K562 (cell line): ENCODE measurements around the gene SNX9. TPM values are rescaled to one million over a fixed set of nuclear protein-coding genes. Genes with fewer than 3 reads are reported as not detected.

Source experiments
- CBFB ChIP-seq: sonication (generic); formaldehyde crosslinking; IDR thresholded peaks from 2 replicates; pipeline ENCODE4 v1.4.0; 2020; ENCODE audit warnings: mild to moderate bottlenecking, missing genetic modification reagents
- CCAR2 ChIP-seq: fragments of 200-400 bp; formaldehyde crosslinking; IDR thresholded peaks from 2 replicates; pipeline ENCODE4 v1.6.1; 2017; ENCODE audit warnings: mild to moderate bottlenecking, low read depth, low read length
- HDAC8 ChIP-seq: fragments of 450-650 bp; IDR thresholded peaks from 2 replicates; pipeline ENCODE4 v1.6.1; 2016; ENCODE audit warnings: mild to moderate bottlenecking, missing genetic modification characterization, moderate library complexity, missing compliant biosample characterization
- MTA1 ChIP-seq: fragments of 450-650 bp; IDR thresholded peaks from 2 replicates; pipeline ENCODE4 v1.6.1; 2017; ENCODE audit warnings: borderline replicate concordance
- NFIC ChIP-seq: fragments of 450-650 bp; IDR thresholded peaks from 2 replicates; pipeline ENCODE4 v1.6.1; 2017; ENCODE audit warnings: mild to moderate bottlenecking, inconsistent platforms
- NR1H2 ChIP-seq: sonication (generic); formaldehyde crosslinking; IDR thresholded peaks from 2 replicates; pipeline ENCODE4 v1.4.0; 2020; ENCODE audit warnings: mild to moderate bottlenecking, missing genetic modification reagents
- NUFIP1 ChIP-seq: fragments of 450-650 bp; IDR thresholded peaks from 2 replicates; pipeline ENCODE4 v1.6.1; 2018; ENCODE audit not compliant: partially characterized antibody
- SNIP1 ChIP-seq: fragments of 450-650 bp; IDR thresholded peaks from 2 replicates; pipeline ENCODE4 v1.7.1; 2017; ENCODE audit warnings: low read depth, mild to moderate bottlenecking
- SP1 ChIP-seq: sonication (generic); formaldehyde crosslinking; IDR thresholded peaks from 2 replicates; pipeline ENCODE4 v1.8.1; 2022; ENCODE audit warnings: mild to moderate bottlenecking, missing genetic modification reagents
- THRA ChIP-seq: fragments of 450-650 bp; IDR thresholded peaks from 2 replicates; pipeline ENCODE4 v1.6.1; 2017; ENCODE audit warnings: mild to moderate bottlenecking, moderate library complexity
- U2AF1 ChIP-seq: fragments of 200-400 bp; formaldehyde crosslinking; optimal IDR thresholded peaks from 2 replicates; pipeline ENCODE3; 2017; ENCODE audit warnings: mild to moderate bottlenecking, low read depth, low read length, moderate library complexity
- XRCC4 ChIP-seq: IDR thresholded peaks from one replicate; pipeline ENCODE4 v1.6.1; 2011; ENCODE audit not compliant: insufficient read depth, insufficient read length; ENCODE audit errors: extremely low read depth
- ZFX ChIP-seq: sonication (generic); formaldehyde crosslinking; IDR thresholded peaks from 2 replicates; pipeline ENCODE4 v1.8.0; 2022; ENCODE audit warnings: mild to moderate bottlenecking, missing genetic modification reagents, moderate library complexity
- ZNF212 ChIP-seq: fragments of 450-650 bp; formaldehyde crosslinking; IDR thresholded peaks from 2 replicates; pipeline ENCODE4 v1.4.0; 2020; ENCODE audit warnings: mild to moderate bottlenecking
- ZNF253 ChIP-seq: fragments of 250-450 bp; sonication (Bioruptor Pico); conservative IDR thresholded peaks from 2 replicates; pipeline ENCODE4 v1.6.1; 2021; ENCODE audit warnings: mild to moderate bottlenecking
- ZNF282 ChIP-seq: sonication (generic); formaldehyde crosslinking; IDR thresholded peaks from 2 replicates; pipeline ENCODE4 v1.8.1; 2023; ENCODE audit warnings: missing genetic modification reagents
- ZNF407 ChIP-seq: fragments of 450-650 bp; IDR thresholded peaks from 2 replicates; pipeline ENCODE4 v1.6.1; 2016; ENCODE audit warnings: low read depth
- ZSCAN29 ChIP-seq: fragments of 450-650 bp; IDR thresholded peaks from 2 replicates; pipeline ENCODE4 v1.6.1; 2017
- polyA plus RNA-seq, 8 experiments: library from polyadenylated mRNA; depleted of rRNA in 4 of 8; stranded (reverse) in 5 of 8; unstranded in 3 of 8; fragments of >200 nt; fragmentation: Nextera tagmentation in 2 of 8; fragmentation: Illumina TruSeq in 1 of 8; extraction: Ambion mirVana in 2 of 8; extraction: Trizol in 1 of 8; gene quantifications; 2 replicates each; pipeline versions ENCODE4 v1.2.1 to v1.2.3, GENCODE V29; 2011 to 2014; ENCODE audit warnings: inconsistent platforms in 1 of 8, missing spikeins in 1 of 8
- total RNA-seq, 7 experiments: library from RNA; depleted of rRNA in 6 of 7; stranded (reverse); fragments of >200 nt in 6 of 7; fragmentation: Illumina TruSeq in 2 of 7; extraction: Trizol in 2 of 7; gene quantifications; 2 replicates each; pipeline versions ENCODE4 v1.2.1 to v1.2.3, GENCODE V29; 2011 to 2021; ENCODE audit warnings: low replicate concordance in 1 of 7
- TF ChIP-seq, protein P1 (sequence below): sonication (generic); formaldehyde crosslinking; IDR thresholded peaks from 2 replicates; pipeline ENCODE4 v1.8.1; 2023; ENCODE audit warnings: mild to moderate bottlenecking, missing genetic modification reagents, moderate library complexity

Gene SNX9
- total and polyA plus RNA-seq, 9 of the 15 experiments (the other 6 are each of a cell fraction or from before 2014, with no cell fraction given): 6.0 to 81.7 (median 57.1) TPM

DNA sequence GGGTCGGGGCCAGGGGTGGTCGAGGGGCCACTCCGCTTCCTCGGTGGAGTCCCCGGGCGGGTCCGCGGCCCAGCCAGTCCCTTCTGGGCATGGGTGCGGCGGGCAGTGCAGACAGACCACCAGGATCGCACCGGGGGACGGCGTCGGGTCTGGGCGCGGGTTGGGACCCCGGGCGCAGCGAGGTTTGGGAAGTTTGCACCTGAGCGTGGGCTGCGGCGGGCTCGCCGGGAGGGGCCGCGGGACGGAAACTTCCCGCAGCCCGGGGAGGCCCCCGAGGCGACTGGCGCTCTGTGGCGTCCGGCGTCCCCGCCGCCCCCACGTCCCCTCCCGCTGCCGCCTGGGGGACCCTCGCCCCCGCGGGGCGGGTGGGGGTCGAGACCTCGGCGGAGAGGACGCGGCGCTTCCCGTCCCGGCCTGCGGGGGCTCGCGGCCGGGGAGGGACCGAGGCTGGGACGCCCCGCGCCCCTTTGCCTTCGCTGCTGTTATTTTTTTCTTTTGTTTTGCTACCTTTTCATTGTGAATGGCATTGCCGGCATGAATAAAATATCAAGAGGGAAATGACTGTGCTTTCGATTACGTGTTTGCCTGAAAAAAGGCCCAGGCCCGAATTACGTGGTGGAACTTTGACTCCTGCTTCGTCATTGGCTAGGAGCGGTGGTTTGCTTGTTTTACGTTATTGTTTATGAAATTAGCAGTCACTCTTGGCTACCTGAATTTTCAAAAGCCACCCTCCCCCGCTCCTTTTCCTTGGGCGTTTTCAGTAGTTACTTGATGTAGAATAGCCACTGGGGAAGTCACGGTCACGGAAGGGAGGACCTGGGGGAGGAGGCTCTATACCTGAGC, 703 bp downstream of the SNX9 start (continued):
- TF ChIP-seq CBFB (CRISPR knock-in tag) (no peak), ZSCAN29 (peak; percentile 66; the same call in 1 of the 2 replicates), MTA1 (peak; percentile 83; the same call in 1 of the 2 replicates), SNIP1 (no peak), NUFIP1 (no peak), ZNF212 (no peak), THRA (no peak), U2AF1 (peak; percentile 53), XRCC4 (no peak), ZNF282 (CRISPR knock-in tag) (peak; percentile 13; the same call in 1 of the 2 replicates), HDAC8 (tag) (no peak), ZNF407 (no peak), SP1 (CRISPR knock-in tag) (0 out of 2 replicates have a peak, but pooled peaks have one; percentile 11), CCAR2 (no peak), NR1H2 (CRISPR knock-in tag) (no peak), NFIC (0 out of 2 replicates have a peak, but pooled peaks have one; percentile 23), ZNF253 (CRISPR knock-in tag) (no peak; the same call in 1 of the 2 replicates), ZFX (CRISPR knock-in tag) (peak; percentile 78)
- TF ChIP-seq, protein P1, sequence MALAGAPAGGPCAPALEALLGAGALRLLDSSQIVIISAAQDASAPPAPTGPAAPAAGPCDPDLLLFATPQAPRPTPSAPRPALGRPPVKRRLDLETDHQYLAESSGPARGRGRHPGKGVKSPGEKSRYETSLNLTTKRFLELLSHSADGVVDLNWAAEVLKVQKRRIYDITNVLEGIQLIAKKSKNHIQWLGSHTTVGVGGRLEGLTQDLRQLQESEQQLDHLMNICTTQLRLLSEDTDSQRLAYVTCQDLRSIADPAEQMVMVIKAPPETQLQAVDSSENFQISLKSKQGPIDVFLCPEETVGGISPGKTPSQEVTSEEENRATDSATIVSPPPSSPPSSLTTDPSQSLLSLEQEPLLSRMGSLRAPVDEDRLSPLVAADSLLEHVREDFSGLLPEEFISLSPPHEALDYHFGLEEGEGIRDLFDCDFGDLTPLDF (CRISPR knock-in tag): no peak
